ENCODE measurements around the gene PLEKHH1.

Gene PLEKHH1

DNA sequence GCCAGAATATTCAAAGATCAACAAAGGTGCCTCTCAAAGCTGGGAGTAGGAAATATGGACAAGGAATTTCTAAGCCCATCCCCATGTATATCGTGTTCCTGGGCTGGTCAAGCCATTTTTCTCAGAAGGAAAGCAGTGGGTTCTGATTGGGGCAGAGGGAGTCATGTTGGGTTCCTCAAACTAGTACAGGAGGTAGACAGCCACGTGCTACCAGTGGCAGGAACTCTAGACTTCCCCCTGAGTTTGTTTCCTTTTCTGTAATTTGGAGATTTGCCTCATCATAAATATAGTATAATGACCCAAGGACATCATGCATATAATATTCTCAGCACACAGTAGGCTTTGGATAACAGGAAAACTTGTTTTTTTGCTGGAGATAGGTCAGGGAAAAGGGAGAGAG lies 16.4 kb upstream of the PLEKHH1 start (continued):
- TF ChIP-seq, protein P1, sequence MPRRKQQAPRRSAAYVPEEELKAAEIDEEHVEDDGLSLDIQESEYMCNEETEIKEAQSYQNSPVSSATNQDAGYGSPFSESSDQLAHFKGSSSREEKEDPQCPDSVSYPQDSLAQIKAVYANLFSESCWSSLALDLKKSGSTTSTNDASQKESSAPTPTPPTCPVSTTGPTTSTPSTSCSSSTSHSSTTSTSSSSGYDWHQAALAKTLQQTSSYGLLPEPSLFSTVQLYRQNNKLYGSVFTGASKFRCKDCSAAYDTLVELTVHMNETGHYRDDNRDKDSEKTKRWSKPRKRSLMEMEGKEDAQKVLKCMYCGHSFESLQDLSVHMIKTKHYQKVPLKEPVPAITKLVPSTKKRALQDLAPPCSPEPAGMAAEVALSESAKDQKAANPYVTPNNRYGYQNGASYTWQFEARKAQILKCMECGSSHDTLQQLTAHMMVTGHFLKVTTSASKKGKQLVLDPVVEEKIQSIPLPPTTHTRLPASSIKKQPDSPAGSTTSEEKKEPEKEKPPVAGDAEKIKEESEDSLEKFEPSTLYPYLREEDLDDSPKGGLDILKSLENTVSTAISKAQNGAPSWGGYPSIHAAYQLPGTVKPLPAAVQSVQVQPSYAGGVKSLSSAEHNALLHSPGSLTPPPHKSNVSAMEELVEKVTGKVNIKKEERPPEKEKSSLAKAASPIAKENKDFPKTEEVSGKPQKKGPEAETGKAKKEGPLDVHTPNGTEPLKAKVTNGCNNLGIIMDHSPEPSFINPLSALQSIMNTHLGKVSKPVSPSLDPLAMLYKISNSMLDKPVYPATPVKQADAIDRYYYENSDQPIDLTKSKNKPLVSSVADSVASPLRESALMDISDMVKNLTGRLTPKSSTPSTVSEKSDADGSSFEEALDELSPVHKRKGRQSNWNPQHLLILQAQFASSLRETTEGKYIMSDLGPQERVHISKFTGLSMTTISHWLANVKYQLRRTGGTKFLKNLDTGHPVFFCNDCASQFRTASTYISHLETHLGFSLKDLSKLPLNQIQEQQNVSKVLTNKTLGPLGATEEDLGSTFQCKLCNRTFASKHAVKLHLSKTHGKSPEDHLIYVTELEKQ (tag by site-specific recombination; IDR thresholded peaks at IDR 0.05; ENCODE audit: borderline replicate concordance): no peak
- TF ChIP-seq ZNF302 (tag by site-specific recombination; IDR thresholded peaks at IDR 0.05; ENCODE audit: low read depth): no peak

DNA sequence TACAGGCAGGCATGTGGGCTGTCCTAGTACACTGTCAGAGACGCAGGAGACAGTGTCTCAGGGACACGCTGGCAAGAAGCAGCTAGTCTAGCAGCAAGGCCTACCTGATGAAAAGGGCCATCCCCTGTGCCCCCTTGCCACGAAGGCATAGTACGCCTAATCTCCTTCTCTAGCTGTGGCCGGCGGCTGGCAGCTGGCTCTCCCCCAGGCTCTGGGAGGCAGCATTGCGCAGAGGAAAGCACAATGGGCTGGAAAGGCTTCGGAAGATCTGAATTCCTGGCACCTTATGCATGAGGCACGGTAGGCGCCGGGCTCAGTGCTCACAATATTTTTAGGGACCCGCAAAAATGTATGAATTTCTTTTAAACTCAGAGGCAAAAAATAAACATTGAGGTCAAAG lies 16.0 kb upstream of the PLEKHH1 start:
- POLR2A ChIA-PET: interaction anchor here (0.8 kb wide), 1 partner anchor 16 kb away, joined by 3 read pairs; the partner anchor contains the start of gene PLEKHH1
- H3K9me3 ChIP-seq (ENCODE audit: control insufficient read depth, insufficient read depth, low read depth, low read length): no peaks in the 10 kb centered on the region
- TF ChIP-seq ZNF521 (tag by site-specific recombination; IDR thresholded peaks at IDR 0.05): no peak
- TF ChIP-seq ZNF473 (tag by site-specific recombination; IDR thresholded peaks at IDR 0.05): no peak
- TF ChIP-seq, protein P2, sequence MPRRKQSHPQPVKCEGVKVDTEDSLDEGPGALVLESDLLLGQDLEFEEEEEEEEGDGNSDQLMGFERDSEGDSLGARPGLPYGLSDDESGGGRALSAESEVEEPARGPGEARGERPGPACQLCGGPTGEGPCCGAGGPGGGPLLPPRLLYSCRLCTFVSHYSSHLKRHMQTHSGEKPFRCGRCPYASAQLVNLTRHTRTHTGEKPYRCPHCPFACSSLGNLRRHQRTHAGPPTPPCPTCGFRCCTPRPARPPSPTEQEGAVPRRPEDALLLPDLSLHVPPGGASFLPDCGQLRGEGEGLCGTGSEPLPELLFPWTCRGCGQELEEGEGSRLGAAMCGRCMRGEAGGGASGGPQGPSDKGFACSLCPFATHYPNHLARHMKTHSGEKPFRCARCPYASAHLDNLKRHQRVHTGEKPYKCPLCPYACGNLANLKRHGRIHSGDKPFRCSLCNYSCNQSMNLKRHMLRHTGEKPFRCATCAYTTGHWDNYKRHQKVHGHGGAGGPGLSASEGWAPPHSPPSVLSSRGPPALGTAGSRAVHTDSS (tag by site-specific recombination; IDR thresholded peaks at IDR 0.05): no peak
- TF ChIP-seq PRDM1 (tag by site-specific recombination; IDR thresholded peaks at IDR 0.05): no peak
- CTCF ChIA-PET: interaction anchor here (0.7 to 2.1 kb wide), 7 partner anchors 9 to 187 kb away, joined by 3 to 22 read pairs (median 4); no protein-coding TSS in a partner anchor
- H3K4me3 ChIP-seq (ENCODE audit: low read depth, low read length): no peak overlapping the region
- no peaks in the 10 kb centered on the region for H3K36me3 ChIP-seq (ENCODE audit: control insufficient read depth in 2 of 2, insufficient read depth in 1 of 2, low read length in 2 of 2)
- no peaks in the 10 kb centered on the region for H3K4me1 ChIP-seq (ENCODE audit: control insufficient read depth, insufficient read depth, low read length)
- H3K27ac ChIP-seq (ENCODE audit: extremely low read depth, low read depth, low read length): no peak overlapping the region

DNA sequence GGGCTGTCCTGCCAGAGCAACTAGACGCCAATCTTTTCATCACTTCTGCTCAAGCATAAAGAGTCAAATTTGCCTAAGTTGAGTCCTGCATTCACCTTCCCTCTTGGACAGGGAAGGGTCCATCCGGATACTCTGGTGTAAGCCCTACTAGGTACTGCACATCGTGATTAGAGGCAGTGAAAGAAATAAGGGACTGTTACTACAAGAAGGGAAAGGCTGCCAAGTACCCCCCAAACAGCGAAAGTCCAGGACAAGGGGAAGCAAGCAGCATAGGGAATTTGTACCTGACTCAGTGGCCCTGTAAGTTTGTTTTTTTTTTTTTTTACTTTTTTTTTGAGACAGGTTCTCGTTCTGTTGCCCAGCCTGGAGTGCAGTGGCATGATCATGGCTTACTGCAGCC lies 13.7 kb upstream of the PLEKHH1 start:
- CTCF ChIA-PET: interaction anchor here (0.7 to 1.0 kb wide), 3 partner anchors 9 to 93 kb away, joined by 3 to 4 read pairs (median 3); no protein-coding TSS in a partner anchor
- no peak overlapping the region for H3K27ac ChIP-seq (ENCODE audit: extremely low read depth, low read depth, low read length)
- peaks cover 4% of the 10 kb centered on the region for H3K4me1 ChIP-seq (ENCODE audit: control insufficient read depth, insufficient read depth, low read length)
- H3K9me3 ChIP-seq (ENCODE audit: control insufficient read depth, insufficient read depth, low read depth, low read length): no peaks in the 10 kb centered on the region
- H3K4me3 ChIP-seq (ENCODE audit: low read depth, low read length): no peak overlapping the region
- H3K36me3 ChIP-seq (ENCODE audit: control insufficient read depth in 2 of 2, insufficient read depth in 1 of 2, low read length in 2 of 2): no peaks in the 10 kb centered on the region
- POLR2A ChIA-PET: no interaction called here
- TF ChIP-seq, protein P3, sequence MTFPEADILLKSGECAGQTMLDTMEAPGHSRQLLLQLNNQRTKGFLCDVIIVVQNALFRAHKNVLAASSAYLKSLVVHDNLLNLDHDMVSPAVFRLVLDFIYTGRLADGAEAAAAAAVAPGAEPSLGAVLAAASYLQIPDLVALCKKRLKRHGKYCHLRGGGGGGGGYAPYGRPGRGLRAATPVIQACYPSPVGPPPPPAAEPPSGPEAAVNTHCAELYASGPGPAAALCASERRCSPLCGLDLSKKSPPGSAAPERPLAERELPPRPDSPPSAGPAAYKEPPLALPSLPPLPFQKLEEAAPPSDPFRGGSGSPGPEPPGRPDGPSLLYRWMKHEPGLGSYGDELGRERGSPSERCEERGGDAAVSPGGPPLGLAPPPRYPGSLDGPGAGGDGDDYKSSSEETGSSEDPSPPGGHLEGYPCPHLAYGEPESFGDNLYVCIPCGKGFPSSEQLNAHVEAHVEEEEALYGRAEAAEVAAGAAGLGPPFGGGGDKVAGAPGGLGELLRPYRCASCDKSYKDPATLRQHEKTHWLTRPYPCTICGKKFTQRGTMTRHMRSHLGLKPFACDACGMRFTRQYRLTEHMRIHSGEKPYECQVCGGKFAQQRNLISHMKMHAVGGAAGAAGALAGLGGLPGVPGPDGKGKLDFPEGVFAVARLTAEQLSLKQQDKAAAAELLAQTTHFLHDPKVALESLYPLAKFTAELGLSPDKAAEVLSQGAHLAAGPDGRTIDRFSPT (tag by site-specific recombination; IDR thresholded peaks at IDR 0.05): no peak
- TF ChIP-seq ZNF76 (tag by site-specific recombination; IDR thresholded peaks at IDR 0.05; ENCODE audit: borderline replicate concordance, low read depth) (no peak), TCF7L2 (IDR thresholded peaks at IDR 0.05; ENCODE audit: borderline replicate concordance, low read depth, low read length) (no peak), ZSCAN16 (tag by site-specific recombination; IDR thresholded peaks at IDR 0.05) (no peak), ZNF510 (tag by site-specific recombination; IDR thresholded peaks at IDR 0.05; ENCODE audit: insufficient replicate concordance) (no peak), ZNF311 (tag by site-specific recombination; IDR thresholded peaks at IDR 0.05; ENCODE audit: borderline replicate concordance) (no peak), SP2 (tag by site-specific recombination; IDR thresholded peaks at IDR 0.05) (no peak), ZNF239 (tag by site-specific recombination; IDR thresholded peaks at IDR 0.05) (no peak)
- TF ChIP-seq, protein P4, sequence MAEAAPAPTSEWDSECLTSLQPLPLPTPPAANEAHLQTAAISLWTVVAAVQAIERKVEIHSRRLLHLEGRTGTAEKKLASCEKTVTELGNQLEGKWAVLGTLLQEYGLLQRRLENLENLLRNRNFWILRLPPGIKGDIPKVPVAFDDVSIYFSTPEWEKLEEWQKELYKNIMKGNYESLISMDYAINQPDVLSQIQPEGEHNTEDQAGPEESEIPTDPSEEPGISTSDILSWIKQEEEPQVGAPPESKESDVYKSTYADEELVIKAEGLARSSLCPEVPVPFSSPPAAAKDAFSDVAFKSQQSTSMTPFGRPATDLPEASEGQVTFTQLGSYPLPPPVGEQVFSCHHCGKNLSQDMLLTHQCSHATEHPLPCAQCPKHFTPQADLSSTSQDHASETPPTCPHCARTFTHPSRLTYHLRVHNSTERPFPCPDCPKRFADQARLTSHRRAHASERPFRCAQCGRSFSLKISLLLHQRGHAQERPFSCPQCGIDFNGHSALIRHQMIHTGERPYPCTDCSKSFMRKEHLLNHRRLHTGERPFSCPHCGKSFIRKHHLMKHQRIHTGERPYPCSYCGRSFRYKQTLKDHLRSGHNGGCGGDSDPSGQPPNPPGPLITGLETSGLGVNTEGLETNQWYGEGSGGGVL (tag by site-specific recombination; IDR thresholded peaks at IDR 0.05): no peak
- TF ChIP-seq, protein P5, sequence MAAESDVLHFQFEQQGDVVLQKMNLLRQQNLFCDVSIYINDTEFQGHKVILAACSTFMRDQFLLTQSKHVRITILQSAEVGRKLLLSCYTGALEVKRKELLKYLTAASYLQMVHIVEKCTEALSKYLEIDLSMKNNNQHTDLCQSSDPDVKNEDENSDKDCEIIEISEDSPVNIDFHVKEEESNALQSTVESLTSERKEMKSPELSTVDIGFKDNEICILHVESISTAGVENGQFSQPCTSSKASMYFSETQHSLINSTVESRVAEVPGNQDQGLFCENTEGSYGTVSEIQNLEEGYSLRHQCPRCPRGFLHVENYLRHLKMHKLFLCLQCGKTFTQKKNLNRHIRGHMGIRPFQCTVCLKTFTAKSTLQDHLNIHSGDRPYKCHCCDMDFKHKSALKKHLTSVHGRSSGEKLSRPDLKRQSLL (tag by site-specific recombination; IDR thresholded peaks at IDR 0.05): no peak
- TF ChIP-seq, protein P6, sequence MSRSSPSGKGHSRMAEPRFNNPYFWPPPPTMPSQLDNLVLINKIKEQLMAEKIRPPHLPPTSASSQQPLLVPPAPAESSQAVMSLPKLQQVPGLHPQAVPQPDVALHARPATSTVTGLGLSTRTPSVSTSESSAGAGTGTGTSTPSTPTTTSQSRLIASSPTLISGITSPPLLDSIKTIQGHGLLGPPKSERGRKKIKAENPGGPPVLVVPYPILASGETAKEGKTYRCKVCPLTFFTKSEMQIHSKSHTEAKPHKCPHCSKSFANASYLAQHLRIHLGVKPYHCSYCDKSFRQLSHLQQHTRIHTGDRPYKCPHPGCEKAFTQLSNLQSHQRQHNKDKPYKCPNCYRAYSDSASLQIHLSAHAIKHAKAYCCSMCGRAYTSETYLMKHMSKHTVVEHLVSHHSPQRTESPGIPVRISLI (tag by site-specific recombination; IDR thresholded peaks at IDR 0.05): no peak
- TF ChIP-seq, protein P7, sequence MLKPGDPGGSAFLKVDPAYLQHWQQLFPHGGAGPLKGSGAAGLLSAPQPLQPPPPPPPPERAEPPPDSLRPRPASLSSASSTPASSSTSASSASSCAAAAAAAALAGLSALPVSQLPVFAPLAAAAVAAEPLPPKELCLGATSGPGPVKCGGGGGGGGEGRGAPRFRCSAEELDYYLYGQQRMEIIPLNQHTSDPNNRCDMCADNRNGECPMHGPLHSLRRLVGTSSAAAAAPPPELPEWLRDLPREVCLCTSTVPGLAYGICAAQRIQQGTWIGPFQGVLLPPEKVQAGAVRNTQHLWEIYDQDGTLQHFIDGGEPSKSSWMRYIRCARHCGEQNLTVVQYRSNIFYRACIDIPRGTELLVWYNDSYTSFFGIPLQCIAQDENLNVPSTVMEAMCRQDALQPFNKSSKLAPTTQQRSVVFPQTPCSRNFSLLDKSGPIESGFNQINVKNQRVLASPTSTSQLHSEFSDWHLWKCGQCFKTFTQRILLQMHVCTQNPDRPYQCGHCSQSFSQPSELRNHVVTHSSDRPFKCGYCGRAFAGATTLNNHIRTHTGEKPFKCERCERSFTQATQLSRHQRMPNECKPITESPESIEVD (tag by site-specific recombination; IDR thresholded peaks at IDR 0.05): no peak
